T-helper 22 cell (primary cell): ENCODE measurements around the gene KCNJ16.

ENCODE experiments used
- DNase-seq: peaks from one replicate; pipeline ENCODE4 v3.0.0-alpha.2; 2020; ENCODE audit warnings: low read depth

The KCNJ16 gene

DNA sequence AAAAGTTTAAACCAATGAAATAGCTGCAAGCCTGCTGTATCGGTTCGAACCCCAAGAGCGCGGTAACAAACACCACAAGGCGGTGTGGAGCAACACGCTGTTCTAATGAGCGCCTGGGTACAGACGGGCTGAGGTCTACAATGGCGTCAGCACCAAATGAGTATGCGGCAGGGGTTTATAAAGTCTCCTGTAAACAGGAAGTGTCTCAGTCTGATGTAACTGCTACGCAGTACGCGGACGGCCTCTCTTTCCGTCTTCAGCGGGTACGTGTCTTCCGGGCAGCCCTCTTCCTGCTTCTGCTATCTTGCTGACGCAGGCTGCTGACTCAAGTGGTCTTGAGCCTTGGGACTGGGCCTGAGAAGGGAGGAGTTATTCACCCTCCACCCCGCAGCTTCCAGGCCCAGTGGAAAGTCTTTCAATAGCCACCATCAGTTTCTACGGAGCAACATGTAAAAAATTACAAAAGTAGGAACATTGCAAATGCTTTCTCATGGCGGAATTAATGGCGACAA is 53.8 kb downstream of the KCNJ16 start:
- no peak for DNase-seq

DNA sequence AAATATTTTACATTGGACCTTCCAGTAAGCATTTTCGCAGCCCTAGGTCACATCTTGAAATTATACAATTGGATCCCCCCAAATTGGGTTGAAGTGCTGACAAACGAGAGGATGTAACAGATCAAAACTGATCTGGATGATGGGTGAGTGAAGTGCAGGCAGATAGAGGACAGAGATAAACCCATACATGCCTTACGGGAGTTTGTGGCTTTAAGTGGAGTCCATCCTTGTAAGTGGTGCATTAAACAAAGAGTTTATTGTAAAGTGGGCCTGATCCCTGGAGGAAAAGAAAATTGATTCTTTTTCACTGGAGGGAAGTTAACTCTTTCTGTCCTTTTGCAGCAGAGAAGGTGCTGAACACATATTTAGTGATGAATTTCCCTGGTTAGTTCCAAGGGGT is 55.3 kb downstream of the KCNJ16 start:
- no peak for DNase-seq

DNA sequence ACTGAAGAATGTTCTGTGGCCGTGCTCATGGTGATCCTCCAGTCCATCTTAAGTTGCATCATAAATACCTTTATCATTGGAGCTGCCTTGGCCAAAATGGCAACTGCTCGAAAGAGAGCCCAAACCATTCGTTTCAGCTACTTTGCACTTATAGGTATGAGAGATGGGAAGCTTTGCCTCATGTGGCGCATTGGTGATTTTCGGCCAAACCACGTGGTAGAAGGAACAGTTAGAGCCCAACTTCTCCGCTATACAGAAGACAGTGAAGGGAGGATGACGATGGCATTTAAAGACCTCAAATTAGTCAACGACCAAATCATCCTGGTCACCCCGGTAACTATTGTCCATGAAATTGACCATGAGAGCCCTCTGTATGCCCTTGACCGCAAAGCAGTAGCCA is 57.5 kb downstream of the KCNJ16 start:
- no peak for DNase-seq

GRCh38 chr17:70134042-70134441 is 59.0 kb downstream of the KCNJ16 start:
- no peak for DNase-seq

- no peak for DNase-seq
These were observed 59.8 kb downstream of the KCNJ16 start for GRCh38 chr17:70134777-70135176.

DNA sequence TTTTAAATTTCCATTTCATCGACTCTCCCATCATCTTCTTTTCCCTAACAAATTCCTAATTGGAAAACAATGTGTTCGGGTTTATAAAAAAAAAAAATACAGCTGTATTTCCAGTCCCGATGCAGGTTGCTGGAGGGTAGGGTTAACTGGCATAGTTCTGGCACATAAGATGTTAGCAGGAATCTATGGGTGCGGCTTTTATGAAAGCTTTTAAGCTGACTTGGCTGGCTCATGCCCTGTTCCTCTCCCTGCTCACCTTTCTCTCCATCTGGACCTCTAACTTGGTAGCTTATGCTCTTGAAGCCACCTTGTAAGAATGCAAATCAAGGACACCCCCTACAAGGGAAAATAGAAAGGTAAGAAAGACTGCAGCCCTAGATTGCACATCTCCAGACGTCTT is 61.1 kb downstream of the KCNJ16 start:
- DNase-seq: no peak

DNA sequence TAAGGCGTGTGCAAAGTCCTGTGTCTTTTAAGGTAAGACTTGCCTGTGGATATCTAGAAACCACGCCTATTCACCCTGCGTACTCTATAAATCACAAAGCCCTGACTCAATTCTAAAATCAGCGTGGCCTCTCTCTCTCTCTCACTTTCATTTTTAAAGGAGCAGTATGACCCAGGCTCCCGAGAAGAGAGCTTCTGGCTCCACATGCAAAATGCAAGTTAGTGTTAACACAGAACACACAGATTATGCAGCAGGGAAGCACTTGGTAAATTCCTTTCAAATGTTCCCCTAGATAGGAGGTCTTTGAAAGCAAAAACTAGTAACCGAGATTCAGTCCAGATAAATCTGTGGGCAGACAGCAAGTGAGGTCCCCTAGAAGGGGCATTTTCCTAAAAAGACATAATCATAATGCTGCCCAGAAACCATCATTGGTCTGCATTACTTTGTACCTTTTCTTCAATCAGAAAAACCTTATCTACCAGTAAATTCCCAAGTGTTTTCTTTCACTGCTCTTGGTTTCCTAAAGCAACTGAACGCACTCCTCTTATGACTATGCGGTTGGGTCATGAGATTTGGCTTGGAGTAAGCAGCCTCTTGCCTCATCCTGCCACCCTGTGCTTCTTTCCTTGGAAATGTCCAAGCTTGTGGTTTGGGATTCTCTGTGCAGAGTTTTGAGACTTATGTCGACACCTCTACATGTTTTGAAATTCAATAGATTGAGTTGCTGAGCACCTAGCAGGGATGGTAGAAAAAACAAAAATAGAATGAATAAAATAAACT is 62.6 kb downstream of the KCNJ16 start:
- no peak for DNase-seq

DNA sequence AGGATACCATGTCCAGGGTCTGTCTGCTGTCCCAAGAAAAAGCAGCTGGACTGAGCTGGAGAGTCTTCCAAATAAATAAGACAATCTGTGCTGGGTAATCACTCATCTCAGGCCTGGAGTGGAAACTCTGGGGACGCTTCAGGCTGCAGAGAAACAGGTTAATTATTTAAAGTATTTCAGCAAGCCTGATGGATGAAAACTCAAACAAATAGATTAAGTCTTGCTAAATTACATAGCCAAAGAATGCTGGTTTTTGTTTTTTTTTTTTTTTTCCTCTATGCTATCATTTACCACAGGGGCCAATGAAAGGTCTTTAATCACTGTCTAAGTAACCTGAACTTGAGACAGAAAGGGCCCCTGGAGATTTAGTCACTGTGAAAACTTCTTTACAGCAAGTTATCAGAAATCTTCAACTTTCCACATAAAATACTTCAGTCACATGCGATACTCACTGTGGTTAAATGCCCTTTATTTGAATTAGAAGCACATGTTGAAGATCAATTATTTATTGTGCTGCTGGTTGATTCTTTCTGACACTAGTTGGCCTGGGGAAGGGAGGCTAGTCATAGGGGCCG is 63.4 kb downstream of the KCNJ16 start:
- no peak for DNase-seq

DNA sequence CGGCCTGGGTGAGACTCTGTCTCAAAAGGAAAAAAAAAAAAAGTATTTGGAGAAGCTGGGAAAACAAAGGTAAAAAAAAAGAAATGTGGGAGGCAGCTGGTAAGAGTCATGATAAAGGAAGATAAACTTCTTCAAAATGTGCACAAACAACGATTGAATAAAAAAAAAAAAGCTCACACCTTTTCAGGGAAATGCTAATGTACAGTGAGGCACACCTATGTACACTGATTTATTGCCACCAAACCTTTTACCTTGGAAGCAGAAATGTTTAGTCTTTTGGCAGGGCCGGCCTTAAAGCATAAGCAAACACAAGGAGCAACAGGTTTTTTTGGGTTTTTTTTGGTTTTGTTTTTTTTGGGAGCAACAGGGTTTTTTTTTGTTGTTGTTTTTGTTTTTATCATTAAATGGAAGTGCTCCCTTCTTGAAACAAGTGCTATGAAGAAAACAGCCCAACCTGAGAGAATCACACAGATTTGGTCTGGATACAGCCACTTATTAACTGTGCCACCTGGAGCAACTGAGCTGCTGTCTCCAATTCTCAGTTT is 64.5 kb downstream of the KCNJ16 start:
- DNase-seq: no peak

DNA sequence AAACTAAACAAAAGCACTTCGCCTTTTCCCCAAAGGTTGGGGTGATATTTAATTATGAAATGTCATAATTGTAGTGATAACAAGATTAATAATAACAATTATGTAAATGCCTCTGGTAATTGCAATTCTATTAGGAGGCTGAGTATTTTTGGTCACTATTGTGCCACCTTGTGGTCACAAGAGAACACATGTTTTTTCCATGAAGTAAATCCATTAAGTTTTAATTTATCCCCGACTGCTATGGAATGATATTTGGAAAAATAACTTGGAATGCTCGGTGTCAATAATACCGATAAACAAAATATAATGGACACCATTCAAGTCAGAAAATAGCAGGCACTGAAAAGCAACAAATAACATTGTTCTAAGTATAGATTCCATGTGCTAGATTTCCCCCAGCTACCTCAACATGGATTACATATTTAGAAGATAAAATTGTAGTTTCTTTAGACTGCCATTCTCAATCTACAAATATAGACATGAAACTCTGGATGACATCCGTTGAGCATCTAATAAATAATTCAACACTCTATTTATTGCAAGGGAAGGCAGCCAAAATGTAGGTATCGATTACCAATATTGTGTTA is 69.3 kb downstream of the KCNJ16 start:
- DNase-seq: no peak

DNA sequence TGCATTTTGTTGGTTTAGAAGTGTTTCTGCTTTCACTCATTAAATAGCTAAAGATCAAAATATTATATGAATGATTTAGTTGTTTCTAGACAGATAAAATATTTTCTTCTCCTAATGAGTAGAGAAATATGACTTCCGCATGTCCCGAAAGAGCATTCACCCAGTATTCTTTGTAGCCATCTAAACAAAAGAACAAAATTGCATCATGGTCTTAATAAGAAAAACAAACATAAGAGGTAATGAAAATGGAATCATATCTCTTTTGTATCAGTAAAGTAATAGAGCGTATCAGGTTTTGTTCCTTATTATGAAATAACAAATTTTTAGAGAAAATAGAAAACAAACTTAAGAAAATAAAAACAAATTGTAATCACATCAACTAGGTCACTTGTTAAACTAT is 78.2 kb downstream of the KCNJ16 start:
- DNase-seq: no peak

- no peak for DNase-seq
These were observed 82.1 kb downstream of the KCNJ16 start for GRCh38 chr17:70157151-70157550.

- no peak for DNase-seq
These were observed 83.2 kb downstream of the KCNJ16 start for GRCh38 chr17:70158180-70158579.

DNA sequence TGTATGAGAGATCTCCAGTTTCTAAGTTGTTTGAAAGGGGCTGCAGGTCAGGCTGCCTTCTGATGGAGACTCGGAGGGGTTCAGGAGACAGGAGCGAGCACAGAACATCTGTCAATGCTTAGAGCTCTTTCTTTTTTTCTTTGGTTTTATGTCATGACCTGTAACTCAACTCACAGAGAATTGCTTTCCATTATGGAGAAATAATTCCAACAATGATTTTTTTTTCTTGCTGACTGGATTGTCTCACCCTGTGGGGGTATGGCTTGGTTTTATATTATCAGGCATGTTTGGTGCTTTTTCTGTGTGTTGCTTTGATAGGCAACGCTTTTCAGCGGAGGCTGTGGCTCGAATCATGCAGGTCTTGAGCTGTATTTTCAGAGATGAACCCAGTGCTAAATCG is 83.6 kb downstream of the KCNJ16 start:
- no peak for DNase-seq

- no peak for DNase-seq
These were observed 85.0 kb downstream of the KCNJ16 start for GRCh38 chr17:70159980-70160379.

GRCh38 chr17:70161519-70161918 is 86.5 kb downstream of the KCNJ16 start:
- DNase-seq: no peak

DNA sequence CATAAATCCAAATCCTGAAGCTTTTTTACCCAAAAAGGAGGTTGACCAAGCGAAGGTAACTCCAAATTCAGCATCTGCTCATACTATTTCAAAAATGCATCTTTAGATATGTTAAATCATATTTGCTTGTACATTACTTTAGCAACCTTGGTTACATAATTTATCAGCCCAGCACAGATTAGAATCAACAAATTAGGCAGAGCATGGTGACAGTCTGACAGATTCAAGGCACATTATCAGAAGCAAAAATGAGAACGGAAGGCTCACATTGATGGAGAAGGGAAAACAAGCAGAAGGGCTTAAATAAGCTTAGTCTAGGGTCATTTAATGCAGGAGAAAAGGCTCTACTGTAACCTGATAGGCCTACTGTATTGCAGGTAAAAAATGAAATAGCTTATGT is 90.4 kb downstream of the KCNJ16 start:
- DNase-seq: no peak

GRCh38 chr17:70166615-70167014 is 91.6 kb downstream of the KCNJ16 start:
- DNase-seq: no peak

GRCh38 chr17:70168044-70168976 is 93.3 kb downstream of the KCNJ16 start:
- DNase-seq: no peak

GRCh38 chr17:70168977-70169708 is 94.1 kb downstream of the KCNJ16 start, which contains the start of gene KCNJ2:
TSS of gene KCNJ2 (plus strand) at chr17:70169532. CDS start at chr17:70175040, 5,508 bp downstream.
- DNase-seq: no peak
